ENCODE data around the gene ZBTB7C.

Gene ZBTB7C

DNA sequence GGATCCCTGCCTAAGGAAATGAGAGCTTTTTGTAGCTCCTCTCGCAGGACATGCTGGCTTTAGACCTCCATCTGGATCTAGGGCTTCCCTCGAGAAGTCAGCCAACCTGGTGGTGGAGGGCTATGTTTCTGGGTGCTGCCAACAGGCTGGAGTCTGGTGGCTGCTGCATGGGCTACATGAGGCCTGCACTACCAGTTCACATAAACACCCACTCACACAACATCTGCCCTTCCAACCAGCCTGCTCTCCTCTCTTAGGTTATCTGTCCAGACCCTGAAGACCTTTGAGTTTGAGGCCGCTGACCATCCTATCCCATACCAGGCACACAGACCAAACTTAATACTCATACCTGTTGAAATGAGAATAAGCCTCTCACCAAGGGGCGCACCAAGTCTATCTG is 427.4 kb downstream of the ZBTB7C start:
- DNase-seq, result no peak

DNA sequence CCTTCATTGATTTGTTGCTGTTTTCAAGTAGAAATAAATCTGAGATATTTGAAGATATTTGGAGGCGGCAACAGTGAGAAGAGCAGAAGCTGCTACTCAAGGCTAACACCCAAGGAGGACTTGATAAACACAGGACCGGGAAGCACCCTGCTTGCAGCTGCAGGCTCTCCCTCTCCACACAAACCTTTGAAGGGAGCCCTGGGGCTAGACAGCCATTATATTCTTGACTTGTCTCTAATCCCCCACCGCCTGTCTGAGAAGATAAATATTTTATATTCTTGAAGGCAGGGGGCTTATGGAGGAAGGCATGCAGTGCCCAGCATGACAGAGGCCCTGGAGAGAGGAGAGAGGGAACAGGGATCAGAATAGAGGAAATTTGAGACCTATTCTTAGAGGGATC is 427.9 kb downstream of the ZBTB7C start:
- DNase-seq, result no peak

- no peak for DNase-seq
Observed at GRCh38 chr18:47979611-47980200, 429.5 kb downstream of the ZBTB7C start.

GRCh38 chr18:47978603-47979002 is 430.6 kb downstream of the ZBTB7C start:
- no peak for DNase-seq

DNA sequence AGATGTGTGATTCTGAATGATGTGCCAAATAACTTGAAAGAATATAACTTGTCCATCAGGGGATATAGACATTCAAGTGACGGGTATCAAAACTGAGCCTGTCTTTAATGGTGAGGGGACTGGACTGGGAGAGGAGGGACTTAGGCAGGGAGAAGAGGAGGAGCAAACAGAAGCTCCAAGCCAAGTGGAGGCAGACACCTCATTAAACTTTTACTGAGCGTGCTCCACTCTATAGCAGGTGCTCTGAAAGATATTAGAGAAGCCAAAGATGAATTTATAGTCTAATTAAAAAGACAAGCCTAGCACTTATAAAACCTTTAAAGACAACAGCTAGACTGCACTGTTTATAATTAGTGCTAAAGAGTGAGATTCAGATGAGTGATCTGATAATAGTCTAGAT is 431.0 kb downstream of the ZBTB7C start:
- DNase-seq, result no peak
